Measurements from ENCODE around the gene COL2A1. TPM values are rescaled to one million over a fixed set of nuclear protein-coding genes. Genes with fewer than 3 reads are reported as not detected.

COL2A1 gene
- total and polyA plus RNA-seq, 2 experiments from 2014 or later = not detected

- Histone ChIP-seq H3K27me3 (replicated peaks; ENCODE audit: insufficient read depth) (peaks cover 9% of the 10 kb centered on the region; the same call in 1 of the 2 replicates), H3K27ac (no peak overlapping the region), H3K9me3 (ENCODE audit: low read depth) (no peaks in the 10 kb centered on the region), H4K20me1 (ENCODE audit: insufficient read depth) (no peaks in the 10 kb centered on the region), H3K36me3 (ENCODE audit: low read depth) (no peaks in the 10 kb centered on the region), H3K4me1 (ENCODE audit: insufficient read depth) (no peaks in the 10 kb centered on the region), H3F3A (ENCODE audit: insufficient read depth) (no peaks in the 10 kb centered on the region), H3K4me2 (ENCODE audit: unreplicated experiment) (no peak overlapping the region), H3K9me2 (ENCODE audit: insufficient read depth) (no peaks in the 10 kb centered on the region), H3K9ac (no peak overlapping the region), H2AFZ (no peak overlapping the region), H3K4me3 (no peak overlapping the region), H3K79me2 (ENCODE audit: insufficient read depth) (no peaks in the 10 kb centered on the region)
- TF ChIP-seq EZH2phosphoT487 (IDR thresholded peaks at IDR 0.05; ENCODE audit: insufficient read depth, low read depth) (no peak), EZH2 (IDR thresholded peaks at IDR 0.05; ENCODE audit: insufficient read depth, poor library complexity, severe bottlenecking) (no peak)
- 41 to 46% methylated on average over 8 of the region's 8 CpGs for WGBS, 2 experiments (ENCODE audit: low coverage in 1 of 2, low lambda C conversion rate in 2 of 2, missing lambda C conversion rate in 2 of 2)
- in situ Hi-C loops (cut with MboI) = no loop called here
- DNase-seq = no peak
These were observed 25.4 kb upstream of the COL2A1 start for GRCh38 chr12:48029491-48030172.

- no peaks in the 10 kb centered on the region for H3F3A ChIP-seq (ENCODE audit: insufficient read depth)
- no peak overlapping the region for H2AFZ ChIP-seq
- DNase-seq = no peak
- no peak overlapping the region for H3K9ac ChIP-seq
- no peaks in the 10 kb centered on the region for H3K9me3 ChIP-seq (ENCODE audit: low read depth)
- H3K27ac ChIP-seq = no peak overlapping the region
- peaks cover 13% of the 10 kb centered on the region; the same call in 1 of the 2 replicates for H3K27me3 ChIP-seq (replicated peaks; ENCODE audit: insufficient read depth)
- in situ Hi-C loops (cut with MboI) = no loop called here
- no peaks in the 10 kb centered on the region for H4K20me1 ChIP-seq (ENCODE audit: insufficient read depth)
- H3K4me2 ChIP-seq (ENCODE audit: unreplicated experiment) = no peak overlapping the region
- H3K79me2 ChIP-seq (ENCODE audit: insufficient read depth) = no peaks in the 10 kb centered on the region
- no peaks in the 10 kb centered on the region for H3K9me2 ChIP-seq (ENCODE audit: insufficient read depth)
- no peak overlapping the region for H3K4me3 ChIP-seq
- no peaks in the 10 kb centered on the region for H3K36me3 ChIP-seq (ENCODE audit: low read depth)
- WGBS, 2 experiments (ENCODE audit: low coverage in 1 of 2, low lambda C conversion rate in 2 of 2, missing lambda C conversion rate in 2 of 2) = 49 to 50% methylated on average over 5 of the region's 5 CpGs
- H3K4me1 ChIP-seq (ENCODE audit: insufficient read depth) = no peaks in the 10 kb centered on the region
- TF ChIP-seq EZH2phosphoT487 (IDR thresholded peaks at IDR 0.05; ENCODE audit: insufficient read depth, low read depth) (no peak), EZH2 (IDR thresholded peaks at IDR 0.05; ENCODE audit: insufficient read depth, poor library complexity, severe bottlenecking) (no peak)
These were observed 24.5 kb upstream of the COL2A1 start for GRCh38 chr12:48028541-48029431.

GRCh38 chr12:48027183-48028002 is 23.1 kb upstream of the COL2A1 start:
- Histone ChIP-seq H3F3A (ENCODE audit: insufficient read depth) (no peaks in the 10 kb centered on the region), H3K36me3 (ENCODE audit: low read depth) (no peaks in the 10 kb centered on the region), H3K79me2 (ENCODE audit: insufficient read depth) (no peaks in the 10 kb centered on the region), H2AFZ (no peak overlapping the region), H3K27ac (no peak overlapping the region), H3K9me2 (ENCODE audit: insufficient read depth) (no peaks in the 10 kb centered on the region), H3K9ac (no peak overlapping the region), H3K9me3 (ENCODE audit: low read depth) (no peaks in the 10 kb centered on the region), H3K4me3 (no peak overlapping the region), H3K27me3 (replicated peaks; ENCODE audit: insufficient read depth) (peaks cover 23% of the 10 kb centered on the region), H4K20me1 (ENCODE audit: insufficient read depth) (no peaks in the 10 kb centered on the region), H3K4me1 (ENCODE audit: insufficient read depth) (no peaks in the 10 kb centered on the region), H3K4me2 (ENCODE audit: unreplicated experiment) (no peak overlapping the region)
- no peak for DNase-seq
- 70 to 73% methylated on average over 18 of the region's 18 CpGs for WGBS, 2 experiments (ENCODE audit: low coverage in 1 of 2, low lambda C conversion rate in 2 of 2, missing lambda C conversion rate in 2 of 2)
- TF ChIP-seq EZH2phosphoT487 (IDR thresholded peaks at IDR 0.05; ENCODE audit: insufficient read depth, low read depth) = no peak
- no peak for TF ChIP-seq EZH2 (IDR thresholded peaks at IDR 0.05; ENCODE audit: insufficient read depth, poor library complexity, severe bottlenecking)
- in situ Hi-C loops (cut with MboI) = no loop called here
